Sigmoid colon (tissue), 4 donors: ENCODE results near the gene CCDC74A.

Source experiments
- EP300 ChIP-seq, 4 donors: sonication (generic); formaldehyde crosslinking; IDR thresholded peaks; one replicate each; pipeline ENCODE4 v1.6.1; 2017; ENCODE audit warnings: antibody characterized with exemption in 4 of 4
- POLR2A ChIP-seq, 2 donors: fragments of 450-650 bp; IDR thresholded peaks; one replicate each; pipeline ENCODE4 v1.6.1; 2016; ENCODE audit warnings: antibody characterized with exemption in 2 of 2, mild to moderate bottlenecking in 2 of 2, moderate library complexity in 2 of 2
- POLR2AphosphoS5 ChIP-seq, 4 donors: sonication (generic); formaldehyde crosslinking; IDR thresholded peaks; one replicate each; pipeline ENCODE4 v1.6.1; 2017; ENCODE audit warnings: antibody characterized with exemption in 4 of 4
- TF ChIP-seq, protein P1 (sequence below), 4 experiments: fragments of 450-650 bp in 3 of 4; fragments of 200-600 bp in 1 of 4; IDR thresholded peaks; one replicate each; pipeline ENCODE4 v1.5.1; 2016 to 2019; ENCODE audit warnings: antibody characterized with exemption in 4 of 4, mild to moderate bottlenecking in 3 of 4, moderate library complexity in 2 of 4

DNA sequence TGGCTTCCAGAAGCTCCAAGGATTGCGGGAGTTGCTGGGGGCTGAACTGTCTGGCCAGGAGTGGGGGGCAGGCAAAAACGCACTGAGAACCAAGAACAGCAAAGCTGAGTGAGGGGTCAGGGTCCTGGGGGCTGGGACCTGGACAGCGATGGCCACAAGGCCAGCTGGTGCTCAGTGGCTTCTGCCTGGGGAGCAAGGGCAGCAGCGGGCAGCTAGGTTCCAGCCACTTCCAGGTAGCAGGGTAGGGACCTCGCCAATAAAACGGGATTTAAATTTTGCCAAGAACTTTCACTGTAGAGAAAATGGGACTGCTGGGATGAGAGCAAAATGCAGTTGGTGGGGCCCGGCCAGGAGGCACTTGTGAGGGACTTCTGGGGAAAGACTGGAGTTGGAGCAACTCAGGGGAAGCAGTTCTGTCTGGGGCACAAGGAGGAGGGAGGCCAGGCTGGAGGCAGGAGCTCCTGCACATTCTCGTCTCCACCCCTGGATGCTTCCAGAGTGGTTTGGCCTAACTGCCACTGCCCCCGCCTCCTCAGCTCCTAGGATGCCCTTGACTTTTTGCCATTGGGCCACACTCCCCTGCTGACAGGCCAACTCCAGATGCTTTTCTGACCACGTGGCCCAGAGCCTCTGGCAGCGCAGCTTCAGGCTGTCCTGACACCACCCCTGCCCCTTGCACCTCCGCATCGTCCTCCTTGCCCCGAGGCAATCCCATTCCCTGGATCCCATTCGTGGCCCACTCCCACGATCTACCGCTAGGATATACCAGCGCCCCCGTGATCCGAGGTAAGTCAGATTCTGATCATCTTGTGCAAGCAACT, 5.5 kb upstream of the CCDC74A start:
- TF ChIP-seq POLR2A (IDR thresholded peaks at IDR 0.05) (no peak), POLR2AphosphoS5 (IDR thresholded peaks at IDR 0.05) (no peak), EP300 (IDR thresholded peaks at IDR 0.05) (no peak)
- TF ChIP-seq, protein P1, sequence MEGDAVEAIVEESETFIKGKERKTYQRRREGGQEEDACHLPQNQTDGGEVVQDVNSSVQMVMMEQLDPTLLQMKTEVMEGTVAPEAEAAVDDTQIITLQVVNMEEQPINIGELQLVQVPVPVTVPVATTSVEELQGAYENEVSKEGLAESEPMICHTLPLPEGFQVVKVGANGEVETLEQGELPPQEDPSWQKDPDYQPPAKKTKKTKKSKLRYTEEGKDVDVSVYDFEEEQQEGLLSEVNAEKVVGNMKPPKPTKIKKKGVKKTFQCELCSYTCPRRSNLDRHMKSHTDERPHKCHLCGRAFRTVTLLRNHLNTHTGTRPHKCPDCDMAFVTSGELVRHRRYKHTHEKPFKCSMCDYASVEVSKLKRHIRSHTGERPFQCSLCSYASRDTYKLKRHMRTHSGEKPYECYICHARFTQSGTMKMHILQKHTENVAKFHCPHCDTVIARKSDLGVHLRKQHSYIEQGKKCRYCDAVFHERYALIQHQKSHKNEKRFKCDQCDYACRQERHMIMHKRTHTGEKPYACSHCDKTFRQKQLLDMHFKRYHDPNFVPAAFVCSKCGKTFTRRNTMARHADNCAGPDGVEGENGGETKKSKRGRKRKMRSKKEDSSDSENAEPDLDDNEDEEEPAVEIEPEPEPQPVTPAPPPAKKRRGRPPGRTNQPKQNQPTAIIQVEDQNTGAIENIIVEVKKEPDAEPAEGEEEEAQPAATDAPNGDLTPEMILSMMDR (IDR thresholded peaks at IDR 0.05) = no peak
